Right lobe of liver (tissue), 4 donors: ENCODE measurements around the gene NCOA3.

Experiments used
- CTCF ChIP-seq, 4 donors: fragments of 200-600 bp in 3 of 4; fragments of 450-650 bp in 1 of 4; IDR thresholded peaks; one replicate each; pipeline versions ENCODE4 v1.5.1 to v1.8.0; 2016 to 2022; ENCODE audit warnings: antibody characterized with exemption in 4 of 4, mild to moderate bottlenecking in 2 of 4
- POLR2A ChIP-seq: fragments of 450-650 bp; IDR thresholded peaks from one replicate; pipeline ENCODE4 v1.6.1; 2017; ENCODE audit warnings: antibody characterized with exemption, mild to moderate bottlenecking
- donor health status: DM: no; HTN: no; CAD: no.
- donor health status: DM: no; HTN: no; CAD: no.
- donor health status: DM: no; HTN: yes; CAD: no.

- TF ChIP-seq CTCF (IDR thresholded peaks at IDR 0.05) (no peak), POLR2A (no peak)
Measured at GRCh38 chr20:47484303-47484702, 17.4 kb upstream of the NCOA3 start.
